NCI-H524 treated with DMSO at 0.1 percent for 48 hours (cell line): ENCODE measurements around the gene HINT3.
"Not testable (repeated sequence)": the region's sequence is repeated elsewhere in the genome, so short reads cannot be mapped to it uniquely, and the experiment has no call there.

Source experiments
- DNase-seq: peaks from one replicate; lab custom pipeline; 2025; lab: John Stamatoyannopoulos, UW

Gene HINT3

GRCh38 chr6:125962900-125963497 lies 6.4 kb downstream of the HINT3 start:
- DNase-seq = no peak

DNA sequence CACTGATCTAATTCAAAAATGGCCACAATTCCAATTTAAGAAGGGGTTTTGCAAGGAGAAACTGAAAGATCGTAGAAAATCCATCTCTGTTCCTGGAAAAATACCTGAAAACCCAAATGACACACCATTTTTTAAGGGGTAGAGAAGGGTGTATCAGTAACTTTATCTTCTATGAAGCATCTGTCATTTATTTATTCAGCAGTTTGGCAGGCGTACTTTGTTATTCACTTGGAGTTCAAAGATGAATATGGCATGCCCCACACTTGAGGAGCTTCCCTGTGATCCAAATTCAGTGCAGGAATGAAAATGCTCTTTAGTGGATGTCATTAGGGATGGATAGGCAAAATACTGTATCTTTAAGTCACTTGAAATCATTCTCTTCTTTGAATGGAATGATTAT lies 7.2 kb downstream of the HINT3 start:
- no peak for DNase-seq

DNA sequence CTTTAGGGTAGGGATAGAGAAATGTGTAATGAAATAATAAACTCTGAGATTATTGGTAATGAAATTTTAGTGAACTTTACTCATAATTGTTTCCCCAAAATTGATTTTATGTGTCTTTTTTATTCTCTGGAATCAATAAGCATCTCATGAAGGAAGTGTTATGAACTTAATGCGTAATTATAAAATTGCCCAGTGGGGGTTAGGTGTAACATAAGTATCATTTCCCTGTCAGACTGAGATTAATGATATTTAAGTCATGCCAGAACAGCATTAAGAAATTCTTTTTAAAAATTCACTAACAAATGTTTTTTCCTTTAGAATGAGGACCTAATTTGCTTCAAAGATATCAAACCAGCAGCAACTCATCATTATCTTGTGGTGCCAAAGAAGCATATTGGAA lies 10.0 kb downstream of the HINT3 start:
- no peak for DNase-seq

DNA sequence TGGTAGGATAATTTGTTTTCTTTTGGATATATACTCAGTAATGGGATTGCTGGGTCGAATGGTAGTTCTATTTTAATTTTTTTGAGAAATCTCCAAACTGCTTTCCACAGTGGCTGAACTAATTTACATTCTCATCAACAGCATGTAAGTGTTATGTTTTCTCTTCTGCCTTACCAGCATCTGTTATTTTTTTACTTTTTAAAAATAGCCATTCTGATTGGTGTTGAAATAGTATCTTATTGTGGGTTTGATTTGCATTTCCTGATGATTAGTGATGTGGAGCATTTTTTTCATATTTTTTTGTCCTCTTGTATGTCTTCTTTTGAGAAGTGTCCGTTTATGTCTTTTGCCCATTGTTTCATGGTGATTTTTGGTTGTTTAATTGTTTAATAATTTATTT lies 11.9 kb downstream of the HINT3 start:
- no peak for DNase-seq

GRCh38 chr6:125970760-125971159 lies 14.2 kb downstream of the HINT3 start:
- no peak for DNase-seq

DNA sequence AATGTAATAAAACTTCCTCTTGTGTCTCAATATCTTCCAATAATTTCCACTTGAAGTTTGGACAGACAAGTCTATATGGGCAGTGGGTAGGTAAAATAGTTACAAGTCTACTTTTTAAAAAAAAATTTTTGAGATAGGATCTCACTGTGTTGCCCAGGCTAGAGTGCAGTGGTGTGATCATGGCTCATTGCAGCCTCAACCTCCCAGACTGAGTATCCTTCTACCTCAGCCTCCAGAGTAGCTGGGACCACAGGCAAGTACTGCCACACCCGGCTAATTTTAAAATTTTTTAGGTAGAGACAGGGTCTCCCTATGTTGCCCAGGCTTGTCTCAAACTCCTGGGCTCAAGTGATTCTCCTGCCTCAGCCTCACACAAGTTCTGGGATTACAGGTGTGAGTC lies 15.9 kb downstream of the HINT3 start:
- not testable (repeated sequence) for DNase-seq

- no peak for DNase-seq
Observed at GRCh38 chr6:125974214-125974866, 17.8 kb downstream of the HINT3 start.

- DNase-seq = no peak
Observed at GRCh38 chr6:125979101-125979500, 22.5 kb downstream of the HINT3 start.

DNA sequence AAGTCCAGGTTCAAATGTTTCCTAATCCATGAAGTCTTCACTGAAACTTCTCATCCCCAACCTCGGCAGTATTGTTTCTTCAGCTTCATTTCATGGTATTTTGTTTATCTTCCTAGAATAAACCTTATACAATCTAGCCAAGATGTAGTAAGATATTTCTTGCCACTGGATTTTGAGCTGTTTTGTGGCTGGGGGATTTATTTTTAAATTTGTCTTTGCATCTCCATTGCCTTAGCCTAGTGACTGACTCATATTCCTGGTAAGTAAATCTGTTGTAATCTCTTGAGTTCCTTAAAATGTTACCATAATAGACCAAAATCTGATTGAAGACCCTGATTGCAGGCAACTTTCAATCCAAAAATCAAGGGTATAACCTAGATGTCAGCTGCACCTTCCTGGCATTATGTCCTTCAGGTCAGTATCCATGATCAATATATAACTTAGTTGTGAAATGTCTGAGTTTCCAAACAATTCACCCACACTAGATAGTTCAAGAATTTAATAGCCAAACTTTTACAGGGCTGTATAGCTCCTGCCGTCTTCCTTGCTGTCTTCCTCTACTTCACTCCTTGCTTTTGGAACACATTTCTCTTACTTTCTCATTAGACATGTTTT lies 25.1 kb downstream of the HINT3 start:
- DNase-seq = no peak

DNA sequence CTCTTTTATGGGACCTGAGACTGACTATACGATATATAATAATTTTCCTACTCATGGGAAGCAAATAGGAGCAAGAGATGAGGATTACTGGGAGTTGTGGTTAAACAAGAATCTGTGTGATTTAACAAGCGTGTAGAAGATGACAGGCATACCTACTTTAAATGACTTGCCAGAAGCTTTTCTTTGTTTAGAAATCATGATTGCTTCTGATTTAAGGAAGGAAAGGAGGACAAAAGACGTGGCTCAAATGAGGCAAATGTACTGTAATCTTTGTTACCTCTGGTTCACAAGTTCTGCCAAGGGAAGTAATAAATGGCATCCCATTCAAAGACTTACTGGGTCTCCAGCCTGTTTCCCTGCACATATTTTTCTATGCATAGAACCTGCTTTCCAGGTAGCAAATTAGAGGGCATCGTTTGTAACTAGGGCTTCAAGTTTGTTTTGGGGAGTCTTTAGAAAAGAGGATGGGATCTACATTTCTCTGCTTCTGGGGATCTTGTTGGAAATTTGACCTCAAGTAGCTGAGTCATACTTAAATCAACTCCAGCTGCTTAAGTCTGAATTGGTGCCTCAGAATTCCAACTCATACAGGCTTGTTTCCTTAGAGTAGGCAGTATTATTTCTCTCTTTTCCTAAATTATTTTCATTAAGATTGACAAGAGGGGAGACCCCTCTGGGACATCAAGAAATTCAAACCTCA lies 26.8 kb downstream of the HINT3 start:
- DNase-seq = no peak

DNA sequence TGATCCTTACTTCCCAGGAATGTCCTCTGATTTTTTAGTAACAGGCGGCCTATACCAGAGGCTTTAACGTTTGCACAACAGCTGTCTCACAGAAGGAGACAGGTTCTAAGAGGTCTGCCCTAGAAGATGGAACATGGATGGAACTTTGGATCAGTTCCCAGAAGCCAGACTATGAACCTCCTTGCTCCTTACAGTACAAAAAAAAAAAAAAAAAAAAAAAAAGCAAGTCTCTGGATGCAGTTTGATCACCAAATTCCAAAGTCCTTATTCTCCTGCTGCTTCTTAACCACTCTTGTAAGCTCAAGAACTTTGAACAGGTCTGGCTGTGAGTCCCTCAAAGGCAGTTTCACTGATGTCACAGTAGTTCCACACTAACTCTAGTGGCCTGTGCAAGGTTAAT lies 27.7 kb downstream of the HINT3 start:
- no peak for DNase-seq

GRCh38 chr6:125985522-125985921 lies 29.0 kb downstream of the HINT3 start:
- DNase-seq = no peak

GRCh38 chr6:125985979-125986300 lies 29.4 kb downstream of the HINT3 start:
- DNase-seq = no peak

- peak; percentile 93 for DNase-seq
Observed at GRCh38 chr6:125986301-125987025, 29.9 kb downstream of the HINT3 start, which contains the start of gene TRMT11. TRMT11 (plus strand) TSS chr6:125986540; CDS start chr6:125986551, 11 bp downstream.

DNA sequence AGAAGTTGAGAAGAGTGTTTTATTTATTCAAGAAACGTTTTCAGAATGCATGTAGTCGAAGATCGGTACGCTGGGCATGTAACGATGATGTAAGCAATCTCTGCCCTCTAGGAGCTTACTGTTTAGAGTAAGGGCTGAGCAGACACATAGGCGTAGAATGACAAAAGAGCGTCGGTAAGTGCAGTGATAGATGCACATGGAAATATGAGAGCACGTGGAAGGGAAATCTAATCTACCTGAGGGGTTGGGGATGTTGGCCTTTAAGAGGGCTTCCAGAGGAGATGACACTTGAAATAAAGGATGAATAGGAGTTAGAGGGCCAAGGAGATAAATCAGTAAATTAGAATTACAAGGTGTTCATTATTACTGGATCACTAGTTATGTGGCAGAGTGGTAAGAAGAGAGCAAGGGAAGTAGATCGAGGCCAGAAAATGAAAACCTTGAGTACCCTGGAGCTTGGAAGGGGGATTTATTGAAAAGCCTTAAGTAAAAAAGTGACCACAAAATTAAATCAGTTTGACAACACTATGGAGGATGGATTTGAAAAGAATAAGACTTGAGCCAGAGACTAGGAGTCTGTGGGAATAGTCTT lies 30.6 kb downstream of the HINT3 start:
- peak; percentile 71 for DNase-seq

- DNase-seq = no peak
Observed at GRCh38 chr6:125988280-125988679, 31.7 kb downstream of the HINT3 start.

DNA sequence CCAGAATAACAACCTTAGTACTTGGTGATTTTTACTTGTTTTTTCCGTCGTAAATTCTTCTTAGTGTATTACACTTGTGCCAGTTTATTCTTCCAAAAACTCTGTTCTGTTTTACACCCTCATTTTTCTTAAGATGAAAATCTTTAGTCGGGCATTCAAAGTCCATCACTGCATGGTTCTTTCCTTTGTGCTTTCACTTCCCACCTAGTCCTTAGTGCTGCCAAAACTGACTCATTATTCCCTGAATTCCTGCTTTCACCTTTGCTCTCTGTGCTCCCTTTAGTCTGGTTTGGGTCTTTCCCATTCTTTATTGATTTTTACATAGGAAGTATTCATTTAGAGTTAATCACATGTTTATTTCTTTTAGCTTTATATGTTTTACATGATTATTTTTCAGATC lies 33.1 kb downstream of the HINT3 start:
- DNase-seq = no peak

- DNase-seq = no peak
Observed at GRCh38 chr6:125991653-125992052, 35.1 kb downstream of the HINT3 start.

DNA sequence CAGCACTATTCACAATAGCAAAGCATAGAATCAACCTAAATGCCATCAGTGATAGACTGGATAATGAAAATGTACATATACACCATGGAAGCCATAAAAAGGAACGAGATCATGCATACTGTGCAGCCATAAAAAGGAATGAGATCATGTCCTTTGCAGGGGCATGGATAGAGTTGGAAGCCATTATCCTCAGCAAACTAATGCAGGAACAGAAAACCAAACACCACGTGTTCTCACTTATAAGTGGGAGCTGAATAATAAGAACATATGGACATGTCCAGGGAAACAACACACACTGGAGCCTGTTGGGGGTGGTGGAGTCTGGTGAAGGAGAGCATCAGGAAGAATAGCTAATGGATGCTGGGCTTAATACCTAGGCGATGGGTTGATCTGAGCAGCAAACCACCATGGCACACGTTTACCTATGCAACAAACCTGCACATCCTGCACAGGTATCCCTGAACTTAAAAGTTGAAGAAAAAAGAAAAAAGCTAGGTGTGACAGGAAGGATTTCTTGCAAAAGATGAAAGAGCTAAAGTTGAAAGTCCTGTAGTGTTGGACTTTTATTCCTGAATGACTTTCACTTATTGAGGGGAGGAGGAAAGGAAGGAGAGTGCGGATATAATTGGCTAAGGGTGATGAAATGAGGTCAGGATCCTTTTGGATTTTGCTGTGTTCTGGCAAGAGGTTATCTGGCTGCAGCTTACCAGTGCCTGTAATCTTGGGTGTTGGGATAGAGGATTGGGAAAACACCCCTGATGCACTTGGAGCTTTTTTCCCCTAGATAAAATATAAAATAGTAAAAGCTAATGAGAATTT lies 38.3 kb downstream of the HINT3 start:
- peak; percentile 89 for DNase-seq

- peak; percentile 32 for DNase-seq
Observed at GRCh38 chr6:125995972-125996580, 39.5 kb downstream of the HINT3 start.
